WTC11 (cell line): ENCODE data around the gene CEMIP. TPM values are rescaled to one million over a fixed set of nuclear protein-coding genes. Genes with fewer than 3 reads are reported as not detected.

Experiments used
- ATAC-seq: fragments of 200-7000 bp; cut with Tn5 transposase; 2 replicates; pipeline ENCODE4 v1.10.0; 2021; ENCODE audit warnings: mild to moderate bottlenecking, moderate library complexity
- CTCF ChIA-PET: fragments of 300-600 bp; sonication (Branson Sonifier 250); formaldehyde crosslinking; loops from one replicate; lab custom pipeline; 2021; ENCODE audit warnings: antibody characterized with exemption; lab: Charles Lee
- POLR2A ChIA-PET: fragments of 350-600 bp; sonication (Branson Sonifier 250); formaldehyde crosslinking; loops from one replicate; lab custom pipeline; 2021; ENCODE audit warnings: antibody characterized with exemption; lab: Charles Lee
- DNase-seq: peaks from one replicate; pipeline ENCODE4 v3.0.0; 2021; ENCODE audit warnings: low spot score
- H3K27ac Mint-ChIP-seq: 2 replicates; pipeline ENCODE4 v1.8.0; 2021; ENCODE audit warnings: mixed read lengths
- H3K27me3 Mint-ChIP-seq: 2 replicates; pipeline ENCODE4 v1.8.0; 2021; ENCODE audit warnings: low read depth, mild to moderate bottlenecking, moderate library complexity, mixed read lengths
- H3K36me3 Mint-ChIP-seq: 2 replicates; pipeline ENCODE4 v1.8.0; 2021; ENCODE audit warnings: mixed read lengths
- H3K4me1 Mint-ChIP-seq: 2 replicates; pipeline ENCODE4 v1.8.0; 2022; ENCODE audit warnings: mixed read lengths
- H3K4me3 Mint-ChIP-seq: 2 replicates; pipeline ENCODE4 v1.8.0; 2021; ENCODE audit warnings: mild to moderate bottlenecking, moderate library complexity, mixed read lengths
- H3K9me3 Mint-ChIP-seq: 2 replicates; pipeline ENCODE4 v1.8.0; 2021; ENCODE audit warnings: mixed read lengths
- AFF4 ChIP-seq: sonication (generic); formaldehyde crosslinking; IDR thresholded peaks from 2 replicates; pipeline ENCODE4 v1.8.1; 2023; ENCODE audit warnings: mild to moderate bottlenecking, missing genetic modification reagents, borderline replicate concordance
- AR ChIP-seq: fragments of 250-450 bp; sonication (Bioruptor Pico); IDR thresholded peaks from 2 replicates; pipeline ENCODE4 v1.9.0; 2021; ENCODE audit warnings: mild to moderate bottlenecking
- ARID4B ChIP-seq: sonication (generic); formaldehyde crosslinking; IDR thresholded peaks from 2 replicates; pipeline ENCODE4 v1.8.0; 2023; ENCODE audit warnings: missing genetic modification reagents, mild to moderate bottlenecking, borderline replicate concordance
- ATF2 ChIP-seq: sonication (generic); formaldehyde crosslinking; IDR thresholded peaks from 2 replicates; pipeline ENCODE4 v1.8.1; 2022; ENCODE audit warnings: low read depth, missing genetic modification reagents, borderline replicate concordance
- ATF6 ChIP-seq: sonication (generic); formaldehyde crosslinking; IDR thresholded peaks from 2 replicates; pipeline ENCODE4 v1.8.1; 2023; ENCODE audit warnings: mild to moderate bottlenecking, missing genetic modification reagents
- CBFB ChIP-seq: sonication (generic); formaldehyde crosslinking; IDR thresholded peaks from 2 replicates; pipeline ENCODE4 v1.8.1; 2022; ENCODE audit warnings: mild to moderate bottlenecking, low read depth, missing genetic modification reagents
- E2F5 ChIP-seq: sonication (generic); formaldehyde crosslinking; IDR thresholded peaks from 2 replicates; pipeline ENCODE4 v1.8.1; 2022; ENCODE audit warnings: mild to moderate bottlenecking, moderate library complexity, missing genetic modification reagents
- ELF4 ChIP-seq: sonication (generic); formaldehyde crosslinking; IDR thresholded peaks from 2 replicates; pipeline ENCODE4 v1.8.1; 2022; ENCODE audit warnings: low read depth, mild to moderate bottlenecking, moderate library complexity, missing genetic modification reagents
- ESRRA ChIP-seq: sonication (generic); formaldehyde crosslinking; IDR thresholded peaks from 2 replicates; pipeline ENCODE4 v1.8.1; 2022; ENCODE audit warnings: mild to moderate bottlenecking, missing genetic modification reagents, borderline replicate concordance
- GABPB1 ChIP-seq: sonication (generic); formaldehyde crosslinking; IDR thresholded peaks from 2 replicates; pipeline ENCODE4 v1.8.1; 2023; ENCODE audit warnings: mild to moderate bottlenecking, missing genetic modification reagents
- IRF2 ChIP-seq: sonication (generic); formaldehyde crosslinking; IDR thresholded peaks from 2 replicates; pipeline ENCODE4 v1.8.0; 2022; ENCODE audit warnings: low read depth, missing genetic modification reagents, borderline replicate concordance
- JAZF1 ChIP-seq: fragments of 250-450 bp; sonication (Bioruptor Pico); IDR thresholded peaks from 2 replicates; pipeline ENCODE4 v1.9.0; 2021; ENCODE audit warnings: moderate library complexity, mild to moderate bottlenecking, inconsistent platforms
- JUN ChIP-seq: sonication (generic); formaldehyde crosslinking; IDR thresholded peaks from 2 replicates; pipeline ENCODE4 v1.8.0; 2023; ENCODE audit warnings: mild to moderate bottlenecking, missing genetic modification reagents
- MLX ChIP-seq: sonication (generic); formaldehyde crosslinking; IDR thresholded peaks from 2 replicates; pipeline ENCODE4 v1.8.1; 2023; ENCODE audit warnings: mild to moderate bottlenecking, missing genetic modification reagents, moderate library complexity
- NFE2L1 ChIP-seq: sonication (generic); formaldehyde crosslinking; IDR thresholded peaks from 2 replicates; pipeline ENCODE4 v1.8.1; 2023; ENCODE audit warnings: missing genetic modification reagents
- NR2C2 ChIP-seq: sonication (generic); formaldehyde crosslinking; IDR thresholded peaks from 2 replicates; pipeline ENCODE4 v1.8.0; 2022; ENCODE audit warnings: mild to moderate bottlenecking, missing genetic modification reagents
- RORB ChIP-seq: fragments of 250-450 bp; sonication (Bioruptor Pico); IDR thresholded peaks from 2 replicates; pipeline ENCODE4 v1.9.0; 2021; ENCODE audit warnings: mild to moderate bottlenecking
- SOX15 ChIP-seq: fragments of 250-450 bp; sonication (Bioruptor Pico); IDR thresholded peaks from 2 replicates; pipeline ENCODE4 v1.9.0; 2021; ENCODE audit warnings: mild to moderate bottlenecking
- TP53 ChIP-seq: sonication (generic); formaldehyde crosslinking; IDR thresholded peaks from 2 replicates; pipeline ENCODE4 v1.8.1; 2023; ENCODE audit warnings: mild to moderate bottlenecking, missing genetic modification reagents
- ZNF121 ChIP-seq: sonication (generic); formaldehyde crosslinking; IDR thresholded peaks from 2 replicates; pipeline ENCODE4 v1.8.0; 2023; ENCODE audit warnings: missing genetic modification reagents
- total RNA-seq: library from RNA; stranded (reverse); gene quantifications from 3 replicates; pipeline ENCODE4 v1.2.3, GENCODE V29; 2021

The CEMIP gene
- total RNA-seq, 1 experiment from 2014 or later: 0.87 TPM

- TF ChIP-seq ZNF121 (CRISPR knock-in tag) (no peak), RORB (CRISPR knock-in tag) (no peak), JUN (CRISPR knock-in tag) (no peak), CBFB (no peak), GABPB1 (CRISPR knock-in tag) (no peak), ARID4B (CRISPR knock-in tag) (no peak)
Observed at GRCh38 chr15:80816049-80816653, 37.0 kb downstream of the CEMIP start (continued).

- Mint-ChIP-seq H3K27me3 (no peaks in the 10 kb centered on the region; the same call in 1 of the 2 replicates), H3K4me1 (peaks cover 13% of the 10 kb centered on the region), H3K4me3 (no peak overlapping the region), H3K36me3 (no peaks in the 10 kb centered on the region), H3K9me3 (peaks cover 13% of the 10 kb centered on the region), H3K27ac (no peak overlapping the region)
- ChIA-PET CTCF (interaction anchor here (0.7 to 1.4 kb wide), 3 partner anchors 38 to 449 kb away, joined by 3 to 5 read pairs (median 4); partner anchors contain the start of gene CEMIP), POLR2A (no interaction called here)
- DNase-seq (no peak), ATAC-seq (no peak)
- TF ChIP-seq ATF2 (CRISPR knock-in tag) (no peak), ESRRA (CRISPR knock-in tag) (no peak), SOX15 (no peak), NFE2L1 (CRISPR knock-in tag) (no peak), RORB (CRISPR knock-in tag) (no peak), TP53 (CRISPR knock-in tag) (no peak), AR (CRISPR knock-in tag) (no peak), ELF4 (CRISPR knock-in tag) (no peak), AFF4 (CRISPR knock-in tag) (no peak), JAZF1 (CRISPR knock-in tag) (no peak), E2F5 (CRISPR knock-in tag) (no peak), MLX (CRISPR knock-in tag) (no peak), IRF2 (CRISPR knock-in tag) (no peak), ATF6 (CRISPR knock-in tag) (no peak), NR2C2 (CRISPR knock-in tag) (no peak)
Observed at GRCh38 chr15:80816936-80817335, 37.8 kb downstream of the CEMIP start.
